Left kidney (tissue), 2 donors: ENCODE data around the gene SLC38A9. TPM values are rescaled to one million over a fixed set of nuclear protein-coding genes. Genes with fewer than 3 reads are reported as not detected.
A peak's percentile ranks its signal among the peaks of the same experiment; 100 is the strongest.

Experiments used
- DNase-seq: peaks from one replicate; pipeline ENCODE4 v3.0.0-alpha.2; 2013
- polyA plus RNA-seq: library from polyadenylated mRNA; unstranded; fragments of 120-200 nt; gene quantifications from one replicate; pipeline ENCODE4 v1.2.1, GENCODE V29; 2013; ENCODE audit not compliant: insufficient read length

The SLC38A9 gene
- polyA plus RNA-seq, 1 donor = 41.3 TPM

DNA sequence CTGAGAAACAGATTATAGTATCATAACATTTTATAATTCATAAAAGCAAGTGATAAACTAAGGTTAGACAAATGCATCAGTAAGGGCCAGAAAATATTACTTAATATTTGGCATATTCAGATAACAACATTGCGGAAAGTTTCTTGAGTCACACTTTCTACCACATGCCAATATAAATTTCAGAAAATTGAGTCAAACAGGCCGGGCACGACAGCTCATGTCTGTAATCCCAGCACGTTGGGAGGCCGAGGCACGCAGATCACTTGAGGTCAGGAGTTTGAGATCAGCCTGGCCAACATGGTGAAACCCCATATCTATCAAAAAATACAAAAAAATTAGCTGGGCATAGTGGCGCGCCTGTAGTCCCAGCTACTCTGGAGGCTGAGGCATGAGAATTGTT lies 47.1 kb downstream of the SLC38A9 start:
- no peak for DNase-seq

DNA sequence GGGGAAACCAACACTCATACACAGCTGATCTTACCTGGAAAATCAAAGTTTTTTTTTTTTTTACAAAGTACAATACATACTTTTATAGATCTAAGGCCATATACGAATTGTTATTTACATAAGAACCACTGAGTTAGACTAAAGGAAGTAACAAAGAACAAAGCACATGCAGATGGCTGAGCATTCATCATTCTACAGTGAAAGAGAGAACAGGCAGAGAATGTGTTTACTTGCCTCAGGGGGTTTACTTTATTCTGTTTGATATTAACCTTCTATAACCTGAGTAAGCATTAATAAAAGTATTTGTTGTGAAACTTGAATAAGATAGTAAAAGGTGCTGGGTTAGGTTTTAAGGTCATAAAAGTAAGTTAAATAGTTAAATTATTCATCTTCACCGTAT lies 54.7 kb downstream of the SLC38A9 start:
- DNase-seq = no peak

DNA sequence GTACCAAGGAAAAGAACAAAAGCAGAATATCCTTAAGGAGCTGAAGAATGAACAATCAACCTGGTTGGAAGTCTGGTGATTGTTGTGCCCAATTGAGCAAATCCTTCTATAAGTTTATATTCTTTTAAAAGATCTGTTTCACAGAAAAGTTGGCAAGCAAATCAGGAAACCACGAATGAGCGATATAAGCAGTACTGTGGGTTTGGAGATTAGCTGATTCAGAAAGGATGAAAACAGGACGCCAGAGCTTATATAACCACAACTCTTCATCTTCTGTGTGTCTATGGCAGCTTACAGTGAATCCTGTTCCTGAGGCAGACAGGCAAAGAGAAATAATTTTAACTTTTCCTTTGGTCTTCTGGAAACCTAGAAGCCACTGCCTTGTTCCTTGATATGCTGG lies 61.7 kb downstream of the SLC38A9 start:
- DNase-seq = no peak

DNA sequence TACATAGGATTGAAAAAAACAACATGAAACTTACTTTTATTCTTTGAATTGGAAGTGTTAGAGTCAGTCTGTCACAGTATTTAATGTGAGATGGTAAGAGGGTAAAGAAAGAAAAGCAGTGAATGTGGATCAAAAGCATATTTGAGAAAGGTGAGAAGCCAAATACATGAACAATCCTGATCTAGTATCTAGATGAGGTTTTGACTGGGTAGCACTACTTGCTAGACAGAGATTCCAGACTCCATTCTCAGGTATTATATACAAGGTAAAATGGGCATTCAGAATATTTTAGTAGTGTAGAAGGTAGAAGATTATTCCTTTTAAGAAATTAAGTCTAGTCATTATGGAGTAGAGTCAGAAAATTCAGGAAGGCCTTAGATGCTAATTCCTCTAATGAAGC lies 62.2 kb downstream of the SLC38A9 start:
- no peak for DNase-seq

DNA sequence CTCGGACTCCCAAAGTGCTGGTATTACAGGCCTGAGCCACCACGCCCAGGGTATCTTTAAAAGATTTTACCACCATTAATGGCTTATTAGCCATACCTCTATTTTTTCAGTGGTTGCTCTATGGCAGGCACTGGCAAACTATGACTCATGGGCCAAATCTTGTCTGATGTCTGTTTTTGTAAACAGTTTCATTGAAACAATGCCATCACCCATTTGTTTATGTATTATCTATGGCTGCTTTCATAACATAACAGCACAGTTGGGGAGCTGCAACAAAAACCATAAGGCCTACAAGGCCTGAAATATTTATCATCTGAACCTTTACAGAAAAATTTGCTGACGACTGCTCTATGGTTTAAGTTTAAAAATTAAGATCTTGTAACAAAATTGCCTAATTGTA lies 66.8 kb downstream of the SLC38A9 start:
- no peak for DNase-seq

DNA sequence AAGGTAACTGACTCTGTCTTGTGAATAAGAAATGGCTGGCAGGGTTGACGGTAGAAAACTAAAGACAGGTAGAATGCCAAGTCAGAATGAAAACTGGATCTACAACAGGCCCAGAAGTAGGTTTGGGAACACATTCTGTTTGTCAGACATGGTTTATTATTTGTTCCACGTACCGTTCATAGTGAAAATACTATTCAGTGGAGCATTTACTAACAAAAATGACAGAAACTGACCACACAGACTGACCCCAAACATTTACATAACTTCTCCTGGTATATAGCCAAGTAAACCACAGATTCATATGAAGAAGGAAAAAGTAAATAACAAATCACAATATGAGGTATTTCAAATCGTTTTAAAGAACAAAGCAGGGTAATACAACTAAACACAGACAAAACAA lies 73.7 kb downstream of the SLC38A9 start:
- no peak for DNase-seq

DNA sequence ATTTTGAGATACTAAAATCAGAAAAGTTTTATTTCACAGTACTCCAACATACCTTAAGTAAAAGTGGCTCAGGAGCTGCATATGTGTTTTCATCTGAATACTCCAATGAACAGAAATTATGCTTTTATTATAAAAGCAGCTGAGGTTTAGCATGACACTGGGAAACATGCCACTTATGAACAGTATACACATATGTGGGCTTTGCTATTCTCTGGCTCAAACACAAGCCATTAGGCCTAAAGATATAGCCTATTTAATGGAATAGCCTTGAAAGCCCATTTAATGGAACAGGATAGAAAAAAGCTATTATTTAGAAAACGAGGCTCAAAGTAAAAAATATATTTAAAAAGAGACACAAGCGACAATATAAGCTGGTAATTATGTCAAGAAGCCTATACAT lies 74.1 kb downstream of the SLC38A9 start:
- DNase-seq = no peak

DNA sequence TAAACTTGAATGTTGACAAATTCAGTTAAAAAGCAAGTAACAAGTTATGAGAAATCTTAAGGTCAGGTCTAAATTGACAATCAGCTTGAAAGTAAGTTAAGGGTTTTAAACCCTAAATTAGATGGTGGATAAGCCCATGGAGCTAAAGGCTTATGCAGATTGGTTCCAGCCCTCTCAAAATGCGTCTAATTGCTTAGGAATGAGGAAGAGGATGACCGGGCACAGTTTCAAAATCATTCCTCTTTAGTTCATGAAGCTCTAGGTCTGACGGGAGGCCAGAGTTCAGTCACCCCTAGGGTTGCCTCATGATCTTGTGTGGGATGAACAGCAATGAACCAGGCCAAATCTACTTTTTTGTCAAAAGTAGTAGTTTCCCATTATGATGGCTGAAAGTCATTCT lies 75.4 kb downstream of the SLC38A9 start:
- no peak for DNase-seq

DNA sequence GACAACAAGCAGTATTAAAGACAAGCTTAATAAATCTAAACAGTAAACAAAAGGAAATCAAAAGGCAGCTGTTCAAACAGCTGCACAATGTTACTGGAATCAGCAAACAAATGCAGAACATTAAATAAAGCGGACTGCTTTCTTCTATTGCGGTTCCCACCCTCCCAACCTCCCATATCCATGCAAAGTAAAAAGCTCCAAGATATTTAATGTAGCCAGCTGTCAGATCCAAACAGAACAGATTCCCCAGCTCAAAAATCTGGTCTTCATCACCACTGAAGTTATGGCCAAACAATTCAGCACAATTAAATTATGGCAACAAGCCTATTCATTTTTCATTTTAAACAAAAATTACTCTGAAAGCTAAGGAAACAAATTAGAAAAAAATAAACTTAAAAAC lies 75.9 kb downstream of the SLC38A9 start:
- DNase-seq = peak; percentile 73

DNA sequence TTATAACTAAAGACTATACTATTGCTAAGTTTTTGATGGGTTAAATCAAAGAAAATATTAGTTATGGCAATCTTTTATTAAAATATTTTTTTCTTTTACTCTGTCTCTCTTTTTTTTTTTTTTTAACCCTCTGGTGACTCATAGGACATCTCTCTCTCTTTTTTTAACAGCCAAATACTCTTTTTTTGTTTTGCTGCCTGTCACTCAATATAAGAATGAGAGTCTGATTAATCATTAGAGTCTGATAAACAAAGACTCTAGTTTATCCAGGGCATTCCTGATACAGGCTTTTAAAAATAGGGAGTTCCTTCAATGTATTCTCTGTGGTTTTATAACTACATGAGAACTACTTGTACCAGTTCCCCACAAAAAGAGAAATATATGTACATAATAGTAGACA lies 77.3 kb downstream of the SLC38A9 start:
- no peak for DNase-seq

DNA sequence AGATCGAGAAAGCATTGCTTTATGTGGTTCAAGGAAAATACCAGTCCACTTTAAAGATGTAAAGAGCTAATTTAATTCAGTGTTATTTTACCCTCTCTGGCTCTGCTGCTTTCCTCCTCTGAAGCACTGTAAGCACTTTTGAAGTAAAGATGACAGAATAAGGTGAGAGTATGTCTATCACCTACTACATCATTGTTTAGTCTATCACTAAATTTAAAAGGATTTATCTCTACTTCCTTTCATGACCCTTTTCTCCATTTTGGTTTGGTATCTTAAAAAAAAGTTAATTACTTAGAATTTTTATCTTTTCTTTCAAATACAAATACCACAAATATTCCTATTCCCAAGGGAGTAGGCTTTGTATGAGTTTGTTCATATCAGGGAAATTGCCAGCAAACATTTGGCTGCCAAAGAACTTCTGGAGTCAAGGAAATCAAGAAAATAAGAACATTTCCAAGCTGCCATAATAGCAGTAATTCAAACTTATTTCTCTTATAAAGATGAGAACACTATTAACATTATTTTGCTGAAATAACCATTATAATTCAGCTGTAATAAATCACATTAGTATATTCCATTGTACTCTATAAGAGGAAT lies 77.8 kb downstream of the SLC38A9 start:
- DNase-seq = no peak

DNA sequence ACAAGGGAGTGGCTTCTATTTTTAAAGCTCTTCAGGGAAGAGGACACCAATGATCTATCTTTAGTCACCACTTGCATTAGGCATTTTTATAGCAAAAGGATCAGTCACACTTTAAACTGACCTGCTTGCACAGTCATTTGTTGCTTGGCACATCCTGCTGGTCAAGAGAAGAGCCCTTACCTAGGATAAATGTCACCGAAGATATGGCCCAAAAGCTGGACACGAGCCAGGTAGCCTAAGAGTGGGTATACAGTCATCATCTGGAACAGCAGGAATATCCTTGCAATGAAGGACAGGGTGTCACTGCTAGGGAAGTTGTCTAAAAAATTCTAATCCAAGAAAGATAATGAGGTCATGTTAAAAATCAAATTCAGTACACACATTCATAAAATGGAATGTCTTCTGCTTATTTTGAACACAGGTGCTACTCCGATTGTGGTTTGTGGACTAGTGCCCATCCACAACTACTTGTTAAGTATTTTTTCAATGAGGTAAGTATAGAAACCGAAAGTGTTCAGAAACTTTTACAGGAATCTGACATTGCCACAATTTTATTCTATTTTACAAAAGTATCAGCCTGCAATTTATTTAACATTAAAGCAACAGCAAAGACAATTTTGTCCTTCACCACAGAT lies 78.4 kb downstream of the SLC38A9 start:
- no peak for DNase-seq

DNA sequence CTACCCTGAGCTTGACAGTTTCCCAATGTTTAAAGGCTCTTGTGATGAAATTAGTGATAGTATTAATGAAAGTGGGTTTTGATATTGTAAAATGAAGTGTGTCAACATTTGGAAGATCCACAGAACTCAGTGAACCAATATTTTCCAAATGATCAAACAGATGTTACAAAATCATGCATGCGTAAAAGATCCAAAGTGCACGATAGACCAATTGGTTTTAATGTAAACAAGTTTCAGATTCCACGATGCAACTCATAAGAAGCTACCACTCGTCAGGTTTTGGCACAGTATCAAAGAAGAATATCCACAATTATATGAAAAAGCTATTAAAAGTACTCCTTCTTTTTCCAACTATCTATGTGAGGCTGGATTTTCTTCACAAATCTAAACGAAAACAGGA lies 82.3 kb downstream of the SLC38A9 start:
- no peak for DNase-seq

DNA sequence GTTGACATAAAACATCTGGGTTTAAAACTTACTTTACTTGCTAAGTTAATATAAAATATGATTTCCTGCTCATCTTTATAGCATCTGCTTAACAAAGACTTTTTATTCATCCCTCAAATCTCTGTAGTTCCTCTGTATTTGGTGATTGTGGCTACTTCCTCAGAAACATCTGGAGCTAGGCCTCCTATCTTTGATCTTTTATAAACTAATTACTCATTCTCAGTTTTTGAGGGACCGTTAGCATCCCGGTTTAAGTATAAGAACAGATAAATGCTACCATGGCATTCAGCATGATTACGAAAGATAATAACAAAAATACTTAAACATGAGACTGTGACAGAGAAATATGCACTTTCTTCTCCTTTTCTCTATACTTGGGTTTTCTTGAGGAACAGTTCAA lies 85.3 kb downstream of the SLC38A9 start:
- DNase-seq = no peak

DNA sequence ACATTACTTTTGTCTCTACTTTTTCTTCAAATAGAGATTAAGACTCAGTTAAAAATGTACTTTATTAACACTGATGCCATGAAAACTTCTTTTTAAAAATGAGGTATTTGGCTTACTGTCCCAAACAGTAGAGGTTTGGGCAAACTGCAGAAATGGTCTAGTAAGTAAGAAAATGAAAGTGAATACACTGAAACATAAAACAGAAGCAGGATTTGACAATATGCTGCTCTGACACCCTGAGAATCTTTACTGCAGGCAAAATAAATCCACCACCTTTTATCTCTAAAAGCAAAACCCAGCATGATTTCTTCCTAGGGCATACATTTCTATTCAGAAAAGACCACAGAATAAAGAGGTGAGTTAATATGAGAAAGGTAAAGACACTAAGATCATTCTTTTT lies 86.2 kb downstream of the SLC38A9 start:
- no peak for DNase-seq

DNA sequence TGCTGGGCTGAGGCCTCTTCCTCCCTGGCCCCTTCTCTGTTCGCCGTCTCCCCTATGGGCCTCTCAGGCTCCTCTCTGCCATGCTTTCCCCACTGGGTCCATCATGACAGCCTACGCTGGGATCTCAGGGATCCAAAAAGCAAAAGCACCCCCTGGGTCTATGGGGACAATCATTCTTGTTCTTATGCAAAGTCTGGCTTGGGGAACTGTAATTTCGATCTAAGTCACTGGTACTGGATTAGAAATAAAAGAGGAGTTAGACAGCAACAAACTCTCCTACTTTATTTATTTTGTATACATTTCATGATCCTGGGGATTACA lies 86.6 kb downstream of the SLC38A9 start:
- DNase-seq = no peak

DNA sequence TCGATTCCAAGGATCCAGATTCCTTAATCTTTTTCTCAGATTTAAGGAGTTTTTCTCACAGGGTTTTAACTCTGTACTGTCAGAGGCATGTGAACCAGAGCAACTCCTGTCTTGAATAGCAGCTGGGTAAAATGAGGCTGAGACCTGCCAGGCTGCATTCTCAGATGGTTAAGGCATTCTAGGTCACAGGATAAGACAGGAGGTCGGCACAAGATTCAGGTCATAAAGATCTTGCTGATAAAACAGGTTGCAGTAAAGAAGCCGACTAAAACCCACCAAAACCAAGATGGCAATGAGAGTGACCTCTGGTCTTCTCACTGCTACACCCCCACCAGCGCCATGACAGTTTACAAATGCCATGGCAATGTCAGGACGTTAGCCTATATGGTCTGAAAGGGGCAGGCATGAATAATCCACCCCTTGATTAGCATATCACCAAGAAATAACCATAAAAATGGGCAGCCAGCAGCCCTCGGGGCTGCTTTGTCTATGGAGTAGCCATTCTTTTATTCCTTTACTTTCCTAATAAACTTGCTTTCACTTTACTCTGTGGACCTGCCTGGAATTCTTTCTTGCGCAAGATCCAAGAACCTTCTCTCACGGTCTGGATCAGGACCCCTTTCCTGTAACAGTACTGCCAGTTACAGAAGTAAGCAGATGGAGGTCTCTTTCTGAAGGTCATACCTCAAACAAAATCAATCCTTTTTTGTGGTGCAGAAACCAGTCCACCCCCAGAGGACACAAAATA lies 87.1 kb downstream of the SLC38A9 start:
- no peak for DNase-seq

DNA sequence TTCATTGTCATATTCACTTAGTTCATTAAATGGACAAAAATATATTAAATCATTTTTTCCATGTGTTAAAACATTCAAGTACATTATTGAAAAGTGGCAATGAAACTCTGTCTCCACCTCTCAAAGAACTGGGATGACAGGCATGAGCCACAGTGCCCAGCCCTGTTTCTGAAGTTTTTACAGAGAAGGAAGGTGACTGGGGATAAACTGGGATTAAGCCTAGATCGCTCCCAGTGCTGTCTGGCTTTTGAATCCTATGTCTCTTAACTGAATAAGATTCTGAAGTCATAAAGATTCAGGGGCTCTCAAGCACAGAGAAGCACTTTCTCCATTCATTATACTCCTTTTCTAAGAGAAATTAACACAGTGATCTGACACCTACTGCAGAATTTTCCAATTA lies 88.3 kb downstream of the SLC38A9 start:
- no peak for DNase-seq

DNA sequence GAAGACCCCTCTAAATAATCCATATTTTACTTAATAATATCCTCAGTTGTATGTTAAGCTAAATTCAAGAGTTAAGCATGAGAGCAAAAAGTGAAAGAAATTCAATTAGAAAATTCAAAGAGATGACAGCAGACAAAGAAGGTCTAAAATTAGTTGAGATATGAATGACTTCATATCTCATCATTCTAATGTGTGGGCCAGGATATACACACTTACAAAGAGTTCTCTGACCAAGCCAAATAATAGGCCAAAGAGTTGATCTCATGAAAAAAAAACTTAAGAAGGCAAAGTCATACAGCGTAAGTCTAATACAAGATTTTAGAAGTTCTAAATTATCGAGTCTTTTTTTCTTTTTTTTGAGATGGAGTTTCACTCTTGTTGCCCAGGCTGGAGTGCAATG lies 89.7 kb downstream of the SLC38A9 start:
- no peak for DNase-seq

DNA sequence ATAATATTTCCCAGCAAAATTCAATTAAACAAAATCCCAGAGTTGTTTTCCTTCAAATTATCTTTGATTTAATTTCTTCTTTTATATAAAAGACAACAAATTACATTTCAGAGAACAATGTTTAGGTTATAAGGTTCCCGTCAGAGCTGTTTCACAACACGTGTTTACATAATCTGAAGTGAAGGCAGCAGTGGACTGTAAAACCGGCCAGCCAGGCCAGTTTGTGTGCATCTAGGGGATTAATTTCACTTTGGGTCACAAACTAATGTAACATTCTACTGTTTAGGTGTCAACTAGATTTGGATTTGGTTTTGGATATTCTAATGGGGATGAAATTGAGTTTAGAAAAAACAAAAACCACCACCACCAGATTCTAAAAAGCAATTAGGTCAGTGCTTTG lies 90.9 kb downstream of the SLC38A9 start:
- DNase-seq = no peak

DNA sequence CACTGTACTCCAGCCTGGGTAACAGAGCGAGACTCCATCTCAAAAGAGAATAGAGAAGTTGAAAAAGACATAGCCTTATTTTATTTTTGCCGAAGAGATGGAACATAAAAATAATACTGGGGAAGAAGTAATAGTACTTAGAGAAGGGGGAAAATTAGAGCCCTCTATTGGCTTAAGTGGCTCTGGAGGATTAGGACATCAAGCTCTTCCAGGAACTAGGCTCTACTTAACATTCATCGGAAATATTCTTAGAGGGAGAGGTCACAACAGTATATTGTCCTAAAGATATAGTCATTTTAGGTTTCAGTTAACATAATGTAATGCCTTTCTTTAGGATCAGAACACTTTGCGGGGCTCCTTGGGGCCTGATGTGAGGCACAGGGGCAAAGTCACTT lies 91.4 kb downstream of the SLC38A9 start:
- no peak for DNase-seq

DNA sequence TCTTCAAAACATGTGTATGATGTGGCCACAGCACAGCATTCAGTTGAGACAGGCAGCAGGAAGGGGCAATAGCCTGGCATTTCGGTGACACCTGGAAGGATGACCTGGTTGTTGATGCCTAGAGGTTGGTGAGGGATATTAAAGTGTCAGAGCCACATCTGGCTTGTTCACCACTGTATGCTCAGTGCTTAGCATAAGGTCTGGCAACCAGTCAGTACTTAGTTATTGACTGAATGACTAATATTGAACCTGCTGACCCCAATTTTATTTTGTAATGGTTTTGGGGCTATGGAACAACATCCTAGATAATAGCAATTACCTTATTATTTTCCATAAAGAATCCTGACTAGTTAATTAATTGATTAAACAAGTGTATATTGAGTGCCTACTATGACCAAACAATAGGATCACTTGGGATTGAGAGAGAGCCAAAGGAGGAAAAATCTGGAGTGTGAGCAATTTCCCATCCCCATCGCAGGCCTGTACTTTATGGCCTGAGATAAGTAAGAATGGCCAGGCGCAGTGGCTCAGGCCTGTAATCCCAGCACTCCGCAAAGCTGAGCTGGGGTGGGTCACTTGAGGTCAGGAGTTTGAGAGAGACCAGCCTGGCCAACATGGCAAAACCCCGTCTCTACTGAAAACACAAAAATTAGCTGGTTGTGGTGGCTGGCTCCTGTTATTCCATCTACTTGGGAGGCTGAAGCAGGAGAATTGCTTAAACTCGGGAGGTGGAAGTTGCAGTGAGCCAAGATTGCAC lies 91.9 kb downstream of the SLC38A9 start:
- no peak for DNase-seq

DNA sequence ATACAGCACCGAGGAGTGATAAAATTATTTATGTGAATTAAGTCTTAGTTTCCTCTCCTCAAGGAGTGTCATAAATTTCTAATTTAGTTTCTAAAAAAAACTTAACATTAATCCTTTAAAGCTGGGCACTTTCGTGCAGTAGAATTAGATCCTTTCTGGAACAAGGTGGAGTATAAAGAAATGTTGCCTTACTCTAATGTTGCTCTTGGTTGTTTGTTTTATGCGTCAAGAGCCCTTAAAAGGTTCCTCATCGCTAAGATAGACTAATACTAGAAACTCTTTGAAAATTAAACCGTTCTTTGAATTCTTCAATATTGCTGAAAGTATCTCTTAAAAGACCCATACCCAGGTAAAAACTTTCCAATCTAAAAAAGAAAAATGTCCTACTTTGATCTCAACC lies 93.8 kb downstream of the SLC38A9 start:
- DNase-seq = no peak
